Measurements from ENCODE around the gene ZNF337. TPM values are rescaled to one million over a fixed set of nuclear protein-coding genes. Genes with fewer than 3 reads are reported as not detected.
"Not testable (repeated sequence)": the region's sequence is repeated elsewhere in the genome, so short reads cannot be mapped to it uniquely, and the experiment has no call there.

The ZNF337 gene
- total RNA-seq, 1 experiment from 2014 or later: 12.5 TPM

- DNase-seq (ENCODE audit: low read depth): peak; percentile 11
Observed at GRCh38 chr20:25695532-25696370, 902 bp downstream of the ZNF337 start.

- no peak for DNase-seq (ENCODE audit: low read depth)
Observed at GRCh38 chr20:25692499-25692898, 4.2 kb downstream of the ZNF337 start.

GRCh38 chr20:25690427-25690826 lies 6.2 kb downstream of the ZNF337 start:
- DNase-seq (ENCODE audit: low read depth): no peak

- DNase-seq (ENCODE audit: low read depth): peak; percentile 26
Observed at GRCh38 chr20:25686081-25687067, 10.3 kb downstream of the ZNF337 start.

- DNase-seq (ENCODE audit: low read depth): no peak
Observed at GRCh38 chr20:25685276-25686080, 11.2 kb downstream of the ZNF337 start.

- not testable (repeated sequence) for DNase-seq (ENCODE audit: low read depth)
Observed at GRCh38 chr20:25683826-25684225, 12.8 kb downstream of the ZNF337 start.

- DNase-seq (ENCODE audit: low read depth): no peak
Observed at GRCh38 chr20:25683050-25683449, 13.6 kb downstream of the ZNF337 start.

- DNase-seq (ENCODE audit: low read depth): peak; percentile 54
Observed at GRCh38 chr20:25676164-25676809, 20.4 kb downstream of the ZNF337 start.

GRCh38 chr20:25675161-25675560 lies 21.5 kb downstream of the ZNF337 start:
- DNase-seq (ENCODE audit: low read depth): no peak

- DNase-seq (ENCODE audit: low read depth): no peak
Observed at GRCh38 chr20:25672659-25673235, 23.9 kb downstream of the ZNF337 start.

GRCh38 chr20:25669826-25670422 lies 26.7 kb downstream of the ZNF337 start:
- DNase-seq (ENCODE audit: low read depth): peak; percentile 83

GRCh38 chr20:25668446-25668845 lies 28.2 kb downstream of the ZNF337 start:
- DNase-seq (ENCODE audit: low read depth): no peak

- no peak for DNase-seq (ENCODE audit: low read depth)
Observed at GRCh38 chr20:25659999-25660398, 36.7 kb downstream of the ZNF337 start.

GRCh38 chr20:25654487-25654886 lies 42.2 kb downstream of the ZNF337 start:
- no peak for DNase-seq (ENCODE audit: low read depth)

- not testable (repeated sequence) for DNase-seq (ENCODE audit: low read depth)
Observed at GRCh38 chr20:25652866-25653265, 43.8 kb downstream of the ZNF337 start.

GRCh38 chr20:25644814-25645213 lies 51.8 kb downstream of the ZNF337 start:
- DNase-seq (ENCODE audit: low read depth): no peak

GRCh38 chr20:25643716-25644115 lies 52.9 kb downstream of the ZNF337 start:
- no peak for DNase-seq (ENCODE audit: low read depth)

GRCh38 chr20:25637247-25637646 lies 59.4 kb downstream of the ZNF337 start:
- DNase-seq (ENCODE audit: low read depth): peak; percentile 15

- no peak for DNase-seq (ENCODE audit: low read depth)
Observed at GRCh38 chr20:25632940-25633790, 63.5 kb downstream of the ZNF337 start.
